Pancreas (tissue), 10 donors: ENCODE data around the gene CEMIP2. TPM values are rescaled to one million over a fixed set of nuclear protein-coding genes. Genes with fewer than 3 reads are reported as not detected.
A peak's percentile ranks its signal among the peaks of the same experiment; 100 is the strongest.

ENCODE experiments used
- ATAC-seq, 4 donors: fragments of 200-7000 bp; cut with Tn5 transposase; one replicate each; pipeline versions ENCODE4 v1.8.0 to v1.9.1; 2020; ENCODE audit warnings: mild to moderate bottlenecking in 4 of 4, moderate library complexity in 4 of 4
- DNase-seq, 6 donors: peaks; one replicate each; pipeline ENCODE4 v3.0.0-alpha.2; 2020
- FAIRE-seq: peaks from 2 replicates; lab custom pipeline; 2012; peaks lifted over from hg19 to GRCh38; lab: Jason Lieb, UNC
- H3K27ac ChIP-seq, 4 donors: fragments of 200-600 bp; sonication (generic); 1 replicate in 3 of 4; 2 replicates in 1 of 4; pipeline versions ENCODE4 v1.5.0 to v1.8.0; 2020
- H3K27me3 ChIP-seq, 4 donors: fragments of 200-600 bp; one replicate each; pipeline ENCODE4 v1.8.0; 2021
- H3K36me3 ChIP-seq, 3 donors: fragments of 200-600 bp; sonication (generic) in 1 of 3; one replicate each; pipeline versions ENCODE4 v1.5.0 to v1.8.0; 2020 to 2021
- H3K4me1 ChIP-seq, 3 donors: fragments of 200-600 bp; one replicate each; pipeline ENCODE4 v1.8.0; 2021
- H3K4me3 ChIP-seq, 4 donors: fragments of 200-600 bp; sonication (generic) in 2 of 4; one replicate each; pipeline versions ENCODE4 v1.5.0 to v1.8.0; 2020 to 2021
- H3K9me3 ChIP-seq, 4 donors: fragments of 200-600 bp; one replicate each; pipeline ENCODE4 v1.8.0; 2021
- WGBS, 2 donors: extraction: QIAGEN DNeasy Blood & Tissue Kit; methylation state at CpG; one replicate each; pipeline ENCODE4 v1.1.7; 2013; 5-methylcytosine and 5-hydroxymethylcytosine counted together
- intact Hi-C, 3 donors: fragments of 100-400 bp; cut with DNase I; formaldehyde crosslinking; loops; one replicate each; pipeline versions ENCODE4 v1.11.1 to v1.14.2; 2022
- polyA plus RNA-seq, 2 donors: library from polyadenylated mRNA; stranded (reverse); fragments of 200-250 nt; gene quantifications; one replicate each; pipeline ENCODE4 v1.2.3, GENCODE V29; 2013
- total RNA-seq, 6 donors: library from RNA; stranded (reverse); fragmentation: NEBNext Ultra II Directional in 4 of 6; extraction: Animal tissue kit (Norgen Biotek cat#: 25700) in 4 of 6; gene quantifications; one replicate each; pipeline versions ENCODE4 v1.2.1 to v1.2.4, GENCODE V29; 2021 to 2023
- TF ChIP-seq, protein P1 (sequence below), 4 donors: fragments of 200-600 bp; sonication (generic) in 3 of 4; IDR thresholded peaks; one replicate each; pipeline versions ENCODE4 v1.5.0 to v1.8.0; 2021; ENCODE audit warnings: antibody characterized with exemption in 4 of 4
- donor health status: healthy with polysubstance abuse.
- donor health status: DM: no; HTN: no; CAD: no; lungs with moderate emphysema.
- donor health status: DM: no; HTN: no; CAD: no.
- donor health status: control.
- donor health status: control.
- donor health status: Bipolar disorder and iron deficiency.
- donor health status: DM: yes; HTN: yes; CAD: no.
- donor health status: DM: no; HTN: no; CAD: no.
- donor health status: DM: no; HTN: no; CAD: no.
- donor health status: DM: yes; HTN: yes; CAD: no.

Gene CEMIP2
- total and polyA plus RNA-seq, 8 donors, result 14.3 to 42.1 (median 23.3) TPM

DNA sequence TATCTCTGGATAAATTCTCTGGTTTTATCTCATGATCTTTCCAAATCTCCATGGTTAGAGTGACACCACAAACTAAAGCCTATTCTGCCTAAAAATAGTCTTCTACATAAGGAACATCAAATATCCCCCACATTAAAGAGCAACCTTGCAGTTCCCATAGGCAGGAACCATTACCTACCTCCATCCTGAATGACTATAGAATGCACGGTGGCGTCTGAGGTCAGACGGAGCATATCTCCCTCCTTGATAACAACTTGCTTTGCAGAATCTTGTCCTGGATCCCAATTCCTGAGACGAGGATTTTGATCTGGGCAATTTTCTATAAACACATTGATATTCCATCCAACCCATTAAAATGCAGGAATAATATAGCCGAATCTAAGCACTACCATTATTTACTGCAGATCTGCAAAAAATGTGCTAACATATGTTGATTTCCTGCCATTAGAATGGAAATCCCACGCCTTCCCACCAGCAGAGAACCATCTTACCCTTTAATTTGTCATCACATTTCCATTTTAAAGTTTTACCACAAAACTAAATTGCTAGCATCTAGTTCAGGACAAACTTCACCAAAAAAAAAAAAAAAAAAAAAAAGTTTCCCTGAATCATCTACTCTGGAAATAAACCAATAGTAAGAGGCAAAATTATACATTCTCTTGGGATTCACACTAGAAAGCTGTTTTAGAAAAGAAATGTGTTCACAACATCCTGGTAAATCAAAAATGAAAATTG, 22.1 kb downstream of the CEMIP2 start:
- H3K9me3 ChIP-seq, result no peaks in the 10 kb centered on the region
- DNase-seq (no peak), ATAC-seq (no peak), FAIRE-seq (no peak)
- intact Hi-C loops, result no loop called here
- H3K4me1 ChIP-seq, result peaks cover 18 to 38% (median 27%) of the 10 kb centered on the region in 3 donors
- H3K27ac ChIP-seq, result no peak overlapping the region
- H3K4me3 ChIP-seq, result no peak overlapping the region
- WGBS, 2 donors, result 93 to 97% methylated on average over 6 of the region's 6 CpGs
- TF ChIP-seq, protein P1, sequence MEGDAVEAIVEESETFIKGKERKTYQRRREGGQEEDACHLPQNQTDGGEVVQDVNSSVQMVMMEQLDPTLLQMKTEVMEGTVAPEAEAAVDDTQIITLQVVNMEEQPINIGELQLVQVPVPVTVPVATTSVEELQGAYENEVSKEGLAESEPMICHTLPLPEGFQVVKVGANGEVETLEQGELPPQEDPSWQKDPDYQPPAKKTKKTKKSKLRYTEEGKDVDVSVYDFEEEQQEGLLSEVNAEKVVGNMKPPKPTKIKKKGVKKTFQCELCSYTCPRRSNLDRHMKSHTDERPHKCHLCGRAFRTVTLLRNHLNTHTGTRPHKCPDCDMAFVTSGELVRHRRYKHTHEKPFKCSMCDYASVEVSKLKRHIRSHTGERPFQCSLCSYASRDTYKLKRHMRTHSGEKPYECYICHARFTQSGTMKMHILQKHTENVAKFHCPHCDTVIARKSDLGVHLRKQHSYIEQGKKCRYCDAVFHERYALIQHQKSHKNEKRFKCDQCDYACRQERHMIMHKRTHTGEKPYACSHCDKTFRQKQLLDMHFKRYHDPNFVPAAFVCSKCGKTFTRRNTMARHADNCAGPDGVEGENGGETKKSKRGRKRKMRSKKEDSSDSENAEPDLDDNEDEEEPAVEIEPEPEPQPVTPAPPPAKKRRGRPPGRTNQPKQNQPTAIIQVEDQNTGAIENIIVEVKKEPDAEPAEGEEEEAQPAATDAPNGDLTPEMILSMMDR (IDR thresholded peaks at IDR 0.05), result no peak
- H3K27me3 ChIP-seq, result no peaks in the 10 kb centered on the region
- peaks cover 0 to 12% (median 0%) of the 10 kb centered on the region in 3 donors for H3K36me3 ChIP-seq

DNA sequence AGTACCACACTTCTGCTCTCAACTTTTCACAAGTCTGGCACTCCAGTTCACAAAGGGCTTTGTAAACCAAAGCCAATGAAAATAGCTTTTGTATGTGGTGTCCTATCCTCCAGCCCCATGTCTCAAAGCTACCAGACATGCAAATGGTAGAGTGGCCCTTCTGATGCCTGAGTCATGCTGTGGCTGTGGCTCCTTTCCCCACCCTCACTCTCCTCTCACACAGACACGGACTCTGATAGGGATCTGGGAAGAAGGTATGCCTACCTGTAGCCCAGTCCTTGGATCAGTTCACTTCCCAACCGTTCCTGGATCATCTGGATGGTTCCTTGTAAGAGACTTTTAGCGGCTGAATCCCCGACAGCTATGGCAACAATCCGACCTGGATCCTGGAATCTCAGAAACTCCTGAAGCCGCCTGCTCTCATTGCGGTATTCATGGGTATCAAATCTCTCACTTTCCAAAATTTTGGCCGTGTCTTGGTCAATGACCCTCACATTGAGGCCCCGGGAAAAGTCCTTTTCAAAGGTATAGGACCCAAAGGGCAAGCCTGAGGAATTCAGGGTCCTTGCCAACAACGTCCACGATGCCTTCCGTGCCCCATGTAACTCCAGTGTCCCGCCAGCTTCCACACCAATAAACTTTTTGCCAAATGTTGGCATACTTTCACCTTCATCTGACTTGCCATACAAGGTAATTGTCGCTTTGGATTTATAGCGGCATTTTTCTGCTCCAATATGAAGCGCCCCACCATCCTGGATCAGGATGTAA, 23.4 kb downstream of the CEMIP2 start:
- FAIRE-seq (no peak), ATAC-seq (no peak), DNase-seq (no peak)
- Histone ChIP-seq H3K27me3 (no peaks in the 10 kb centered on the region), H3K4me3 (no peak overlapping the region), H3K9me3 (no peaks in the 10 kb centered on the region), H3K27ac (no peak overlapping the region), H3K36me3 (peaks cover 0 to 12% (median 0%) of the 10 kb centered on the region in 3 donors), H3K4me1 (peaks cover 26 to 48% (median 39%) of the 10 kb centered on the region in 3 donors)
- TF ChIP-seq, protein P1 (IDR thresholded peaks at IDR 0.05), result no peak
- intact Hi-C loops, result no loop called here
- 96 to 97% methylated on average over 16 of the region's 16 CpGs for WGBS, 2 donors

DNA sequence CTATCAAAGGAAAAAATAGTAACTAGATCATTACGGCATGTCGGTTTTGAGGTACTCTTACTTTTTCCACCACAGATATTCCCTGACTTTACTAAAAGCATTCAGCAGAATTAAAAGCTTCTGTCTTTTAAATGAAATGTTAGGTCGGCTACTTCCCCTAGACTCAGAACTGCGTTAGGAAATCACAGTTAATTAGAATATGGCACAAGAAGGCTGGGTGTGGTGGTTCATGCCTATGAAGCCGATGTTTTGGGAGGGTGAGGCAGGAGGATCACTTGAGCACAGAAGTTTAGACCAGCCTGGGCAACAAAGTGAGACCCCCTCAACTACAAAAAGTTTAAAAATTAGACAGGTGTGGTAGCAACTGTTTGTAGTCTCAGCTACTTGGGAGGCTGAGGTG, 24.4 kb downstream of the CEMIP2 start:
- ATAC-seq (no peak), FAIRE-seq (no peak), DNase-seq (no peak)
- WGBS, 2 donors, result 91 to 93% methylated on average over 5 of the region's 5 CpGs
- Histone ChIP-seq H3K4me3 (no peak overlapping the region), H3K27ac (peak overlapping the region in 1 of 4 donors; percentile 80), H3K36me3 (peaks cover 0 to 12% (median 0%) of the 10 kb centered on the region in 3 donors), H3K9me3 (no peaks in the 10 kb centered on the region), H3K4me1 (peaks cover 31 to 57% (median 46%) of the 10 kb centered on the region in 3 donors), H3K27me3 (no peaks in the 10 kb centered on the region)
- TF ChIP-seq, protein P1 (IDR thresholded peaks at IDR 0.05), result no peak
- intact Hi-C loops, result no loop called here

DNA sequence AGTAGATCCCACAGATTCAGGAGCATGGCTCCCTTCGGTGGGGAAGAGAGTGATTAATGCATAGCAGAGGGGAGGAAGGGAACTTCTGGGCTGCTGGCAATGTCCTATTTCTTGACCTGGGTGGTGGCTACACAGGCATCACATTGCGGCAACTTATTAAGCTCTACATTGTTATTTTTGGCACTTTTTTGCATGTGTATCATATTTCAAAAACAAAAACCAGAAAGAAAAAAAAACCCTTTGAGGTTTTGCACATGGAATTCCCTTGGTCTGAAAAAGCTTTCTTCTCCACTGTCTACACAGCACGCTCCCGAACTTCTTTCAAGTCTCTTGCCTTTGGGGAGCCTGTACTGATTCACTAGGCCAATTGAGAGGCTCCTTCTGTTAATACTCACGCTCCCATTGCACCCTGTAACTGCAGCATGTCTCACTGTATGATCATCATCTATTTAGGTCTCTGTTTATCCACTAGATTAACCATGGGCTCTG, 25.1 kb downstream of the CEMIP2 start:
- Histone ChIP-seq H3K9me3 (no peaks in the 10 kb centered on the region), H3K27ac (peak overlapping the region in 2 of 4 donors; percentile 80 to 82), H3K4me3 (no peak overlapping the region), H3K36me3 (peaks cover 0 to 12% (median 0%) of the 10 kb centered on the region in 3 donors), H3K27me3 (no peaks in the 10 kb centered on the region), H3K4me1 (peaks cover 31 to 53% (median 53%) of the 10 kb centered on the region in 3 donors)
- no peak for DNase-seq
- ATAC-seq, result peak in 3 of 4 donors; percentile 39 to 50 (median 42)
- no peak for FAIRE-seq
- TF ChIP-seq, protein P1 (IDR thresholded peaks at IDR 0.05), result no peak
- intact Hi-C loops, result no loop called here
- WGBS, 2 donors, result 50 to 52% methylated on average over 5 of the region's 5 CpGs
